ENCODE measurements around the gene TCF25. TPM values are rescaled to one million over a fixed set of nuclear protein-coding genes. Genes with fewer than 3 reads are reported as not detected.

TCF25 gene
- polyA plus RNA-seq, 1 donor (not counting 4 experiments of a cell fraction or from before 2014, with no cell fraction given): 103 TPM

DNA sequence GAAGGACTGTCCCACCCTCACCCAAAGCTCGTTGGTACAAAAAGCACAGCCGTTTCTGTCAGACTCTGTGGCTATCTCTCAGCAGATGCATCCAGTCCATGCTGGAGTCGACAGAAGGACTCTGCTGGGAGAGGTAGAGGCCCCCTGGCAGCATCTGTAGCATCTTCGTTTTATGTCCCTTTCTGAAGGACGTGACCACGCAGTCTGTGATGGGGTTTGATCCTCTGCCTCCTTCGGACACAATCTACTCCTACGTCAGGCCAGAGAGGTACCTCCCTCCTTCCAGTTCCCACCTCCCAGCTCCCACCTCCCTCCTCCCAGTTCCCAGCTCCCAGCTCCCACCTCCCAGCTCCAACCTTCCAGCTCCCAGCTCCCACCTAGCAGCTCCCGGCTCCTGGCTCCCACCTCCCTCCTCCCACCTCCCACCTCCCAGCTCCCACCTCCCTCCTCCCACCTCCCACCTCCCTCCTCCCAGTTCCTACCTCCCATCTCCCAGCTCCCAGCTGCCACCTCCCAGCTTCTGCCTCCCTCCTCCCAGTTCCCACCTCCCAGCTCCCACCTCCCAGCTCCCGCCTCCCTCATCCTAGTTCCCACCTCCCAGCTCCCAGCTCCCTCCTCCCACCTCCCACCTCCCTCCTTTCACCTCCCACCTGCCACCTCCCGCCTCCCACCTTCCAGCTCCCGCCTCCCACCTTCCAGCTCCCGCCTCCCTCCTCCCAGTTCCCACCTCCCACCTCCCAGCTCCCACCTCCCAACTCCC lies 33.8 kb downstream of the TCF25 start:
- H3K36me3 ChIP-seq (ENCODE audit: control insufficient read depth in 2 of 2, extremely low read depth in 1 of 2, insufficient read depth in 2 of 2, low read length in 2 of 2): peaks cover 35 to 55% of the 10 kb centered on the region in 2 experiments
- dilution Hi-C loops (cut with MboI; ENCODE audit: extremely low pct_ligation_motif_present, low sequenced_read_pairs): no loop called here
- no peak overlapping the region for H3K27ac ChIP-seq (ENCODE audit: control insufficient read depth, insufficient read depth, low read length)
- FAIRE-seq: no peak
- H2AFZ ChIP-seq (ENCODE audit: control insufficient read depth, low read length): no peak overlapping the region
- no peaks in the 10 kb centered on the region for H3K79me2 ChIP-seq (ENCODE audit: control insufficient read depth, insufficient read depth, low read length)
- no peak overlapping the region for H3K4me3 ChIP-seq (ENCODE audit: control insufficient read depth in 2 of 3, extremely low read depth in 1 of 3, insufficient read depth in 2 of 3, low read depth in 1 of 3, low read length in 3 of 3)
- TF ChIP-seq, protein P1, sequence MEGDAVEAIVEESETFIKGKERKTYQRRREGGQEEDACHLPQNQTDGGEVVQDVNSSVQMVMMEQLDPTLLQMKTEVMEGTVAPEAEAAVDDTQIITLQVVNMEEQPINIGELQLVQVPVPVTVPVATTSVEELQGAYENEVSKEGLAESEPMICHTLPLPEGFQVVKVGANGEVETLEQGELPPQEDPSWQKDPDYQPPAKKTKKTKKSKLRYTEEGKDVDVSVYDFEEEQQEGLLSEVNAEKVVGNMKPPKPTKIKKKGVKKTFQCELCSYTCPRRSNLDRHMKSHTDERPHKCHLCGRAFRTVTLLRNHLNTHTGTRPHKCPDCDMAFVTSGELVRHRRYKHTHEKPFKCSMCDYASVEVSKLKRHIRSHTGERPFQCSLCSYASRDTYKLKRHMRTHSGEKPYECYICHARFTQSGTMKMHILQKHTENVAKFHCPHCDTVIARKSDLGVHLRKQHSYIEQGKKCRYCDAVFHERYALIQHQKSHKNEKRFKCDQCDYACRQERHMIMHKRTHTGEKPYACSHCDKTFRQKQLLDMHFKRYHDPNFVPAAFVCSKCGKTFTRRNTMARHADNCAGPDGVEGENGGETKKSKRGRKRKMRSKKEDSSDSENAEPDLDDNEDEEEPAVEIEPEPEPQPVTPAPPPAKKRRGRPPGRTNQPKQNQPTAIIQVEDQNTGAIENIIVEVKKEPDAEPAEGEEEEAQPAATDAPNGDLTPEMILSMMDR (optimal IDR thresholded peaks at IDR 0.05 in 1 of 3, IDR thresholded peaks at IDR 0.05 in 1 of 3, conservative IDR thresholded peaks at IDR 0.05 in 1 of 3; ENCODE audit: extremely low read depth in 1 of 3, insufficient read depth in 2 of 3, low read length in 3 of 3): no peak
- TF ChIP-seq EZH2 (IDR thresholded peaks at IDR 0.05; ENCODE audit: low read length): no peak
- no peak overlapping the region for H3K4me2 ChIP-seq (ENCODE audit: control insufficient read depth, extremely low read depth, insufficient read depth, low read depth, low read length)
- DNase-seq (ENCODE audit: low read depth, low spot score): no peak
- no peaks in the 10 kb centered on the region for H3K27me3 ChIP-seq (ENCODE audit: control insufficient read depth, extremely low read depth, insufficient read depth, low read length)
- H4K20me1 ChIP-seq (ENCODE audit: control insufficient read depth, extremely low read depth, insufficient read depth, low read length): peaks cover 4% of the 10 kb centered on the region
- no peak overlapping the region for H3K9ac ChIP-seq (ENCODE audit: control insufficient read depth, extremely low read depth, insufficient read depth, low read length)
- H3K9me1 ChIP-seq (ENCODE audit: control insufficient read depth, extremely low read depth, insufficient read depth, low read length): no peaks in the 10 kb centered on the region
- H3K4me1 ChIP-seq (ENCODE audit: control insufficient read depth, extremely low read depth, insufficient read depth, low read length): peaks cover 4% of the 10 kb centered on the region
- no peaks in the 10 kb centered on the region for H3K9me3 ChIP-seq (ENCODE audit: control insufficient read depth, low read depth, low read length)

DNA sequence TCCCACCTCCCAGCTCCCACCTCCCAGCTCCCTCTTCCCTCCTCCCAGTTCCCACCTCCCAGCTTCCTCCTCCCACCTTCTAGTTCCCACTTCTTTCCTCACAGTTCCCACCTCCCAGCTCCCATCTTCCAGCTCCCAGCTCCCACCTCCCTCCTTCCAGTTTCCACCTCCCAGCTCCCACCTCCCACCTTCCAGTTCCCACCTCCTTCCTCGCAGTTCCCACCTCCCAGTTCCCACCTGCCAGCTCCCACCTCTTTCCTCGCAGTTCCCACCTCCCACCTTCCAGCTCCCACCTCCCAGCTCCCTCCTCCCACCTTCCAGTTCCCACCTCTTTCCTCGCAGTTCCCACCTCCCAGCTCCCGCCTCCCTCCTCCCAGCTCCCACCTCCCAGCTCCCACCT lies 34.8 kb downstream of the TCF25 start:
- no peaks in the 10 kb centered on the region for H3K9me1 ChIP-seq (ENCODE audit: control insufficient read depth, extremely low read depth, insufficient read depth, low read length)
- H3K36me3 ChIP-seq (ENCODE audit: control insufficient read depth in 2 of 2, extremely low read depth in 1 of 2, insufficient read depth in 2 of 2, low read length in 2 of 2): peaks cover 35 to 54% of the 10 kb centered on the region in 2 experiments
- H3K9ac ChIP-seq (ENCODE audit: control insufficient read depth, extremely low read depth, insufficient read depth, low read length): no peak overlapping the region
- TF ChIP-seq, protein P1 (optimal IDR thresholded peaks at IDR 0.05 in 1 of 3, IDR thresholded peaks at IDR 0.05 in 1 of 3, conservative IDR thresholded peaks at IDR 0.05 in 1 of 3; ENCODE audit: extremely low read depth in 1 of 3, insufficient read depth in 2 of 3, low read length in 3 of 3): no peak
- TF ChIP-seq EZH2 (IDR thresholded peaks at IDR 0.05; ENCODE audit: low read length): no peak
- no peak for FAIRE-seq
- peaks cover 8% of the 10 kb centered on the region for H4K20me1 ChIP-seq (ENCODE audit: control insufficient read depth, extremely low read depth, insufficient read depth, low read length)
- DNase-seq (ENCODE audit: low read depth, low spot score): no peak
- no peak overlapping the region for H3K4me3 ChIP-seq (ENCODE audit: control insufficient read depth in 2 of 3, extremely low read depth in 1 of 3, insufficient read depth in 2 of 3, low read depth in 1 of 3, low read length in 3 of 3)
- no peak overlapping the region for H2AFZ ChIP-seq (ENCODE audit: control insufficient read depth, low read length)
- no peaks in the 10 kb centered on the region for H3K79me2 ChIP-seq (ENCODE audit: control insufficient read depth, insufficient read depth, low read length)
- H3K9me3 ChIP-seq (ENCODE audit: control insufficient read depth, low read depth, low read length): no peaks in the 10 kb centered on the region
- no peak overlapping the region for H3K4me2 ChIP-seq (ENCODE audit: control insufficient read depth, extremely low read depth, insufficient read depth, low read depth, low read length)
- H3K27ac ChIP-seq (ENCODE audit: control insufficient read depth, insufficient read depth, low read length): no peak overlapping the region
- peaks cover 4% of the 10 kb centered on the region for H3K4me1 ChIP-seq (ENCODE audit: control insufficient read depth, extremely low read depth, insufficient read depth, low read length)
- no peaks in the 10 kb centered on the region for H3K27me3 ChIP-seq (ENCODE audit: control insufficient read depth, extremely low read depth, insufficient read depth, low read length)
- dilution Hi-C loops (cut with MboI; ENCODE audit: extremely low pct_ligation_motif_present, low sequenced_read_pairs): no loop called here
